Measurements from ENCODE around the gene CAPZA1.

- TF ChIP-seq, protein P1, sequence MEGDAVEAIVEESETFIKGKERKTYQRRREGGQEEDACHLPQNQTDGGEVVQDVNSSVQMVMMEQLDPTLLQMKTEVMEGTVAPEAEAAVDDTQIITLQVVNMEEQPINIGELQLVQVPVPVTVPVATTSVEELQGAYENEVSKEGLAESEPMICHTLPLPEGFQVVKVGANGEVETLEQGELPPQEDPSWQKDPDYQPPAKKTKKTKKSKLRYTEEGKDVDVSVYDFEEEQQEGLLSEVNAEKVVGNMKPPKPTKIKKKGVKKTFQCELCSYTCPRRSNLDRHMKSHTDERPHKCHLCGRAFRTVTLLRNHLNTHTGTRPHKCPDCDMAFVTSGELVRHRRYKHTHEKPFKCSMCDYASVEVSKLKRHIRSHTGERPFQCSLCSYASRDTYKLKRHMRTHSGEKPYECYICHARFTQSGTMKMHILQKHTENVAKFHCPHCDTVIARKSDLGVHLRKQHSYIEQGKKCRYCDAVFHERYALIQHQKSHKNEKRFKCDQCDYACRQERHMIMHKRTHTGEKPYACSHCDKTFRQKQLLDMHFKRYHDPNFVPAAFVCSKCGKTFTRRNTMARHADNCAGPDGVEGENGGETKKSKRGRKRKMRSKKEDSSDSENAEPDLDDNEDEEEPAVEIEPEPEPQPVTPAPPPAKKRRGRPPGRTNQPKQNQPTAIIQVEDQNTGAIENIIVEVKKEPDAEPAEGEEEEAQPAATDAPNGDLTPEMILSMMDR (IDR thresholded peaks at IDR 0.05 in 4 of 5, conservative IDR thresholded peaks at IDR 0.05 in 1 of 5) = no peak
- TF ChIP-seq POLR2A (IDR thresholded peaks at IDR 0.05) = no peak
Observed at GRCh38 chr1:112687785-112688496, 68.3 kb downstream of the CAPZA1 start.

Measured in gastrocnemius medialis (tissue), 4 donors.